ENCODE measurements around the gene SLC18B1.

SLC18B1 gene

DNA sequence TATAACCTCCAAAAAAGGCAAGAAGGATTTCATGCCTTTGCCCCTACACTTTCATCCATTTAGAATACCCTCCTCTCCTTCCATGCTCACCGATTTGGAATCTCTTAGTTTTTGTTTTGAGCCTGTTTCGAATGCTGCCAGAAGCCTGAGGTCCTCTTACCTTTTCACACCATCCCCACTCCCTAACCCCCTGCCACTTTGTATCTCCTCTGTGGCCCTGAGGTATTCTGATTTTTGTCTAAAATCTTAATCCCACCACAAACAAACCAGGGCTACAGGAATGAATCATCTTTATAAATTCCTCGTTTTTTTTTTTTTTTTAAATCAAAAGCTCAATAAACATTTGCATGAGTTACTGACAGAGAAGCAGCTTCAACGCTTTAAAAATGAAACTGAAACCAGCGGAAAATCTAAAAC lies 14.3 kb upstream of the SLC18B1 start:
- H3K4me2 ChIP-seq (ENCODE audit: insufficient read depth, low read length), result peak overlapping the region; percentile 67
- no peaks in the 10 kb centered on the region for H3K9me3 ChIP-seq (ENCODE audit: insufficient read depth, low read length, severe bottlenecking)
- H3K79me2 ChIP-seq (ENCODE audit: insufficient read depth, low read length), result peaks cover 26% of the 10 kb centered on the region
- H3K27me3 ChIP-seq (ENCODE audit: insufficient read depth, low read length, poor library complexity), result peaks cover 8% of the 10 kb centered on the region
- peaks cover 28% of the 10 kb centered on the region for H3K4me1 ChIP-seq (ENCODE audit: insufficient read depth, low read length)
- H4K20me1 ChIP-seq (ENCODE audit: insufficient read depth, low read length), result peaks cover 29% of the 10 kb centered on the region
- ATAC-seq (ENCODE audit: insufficient read depth, low read depth) (peak; percentile 25; the same call in 2 of the 3 replicates), DNase-seq (no peak)
- peaks cover 32% of the 10 kb centered on the region for H3K36me3 ChIP-seq (ENCODE audit: insufficient read depth, low read length)
- H2AFZ ChIP-seq (ENCODE audit: low read depth, low read length), result peak overlapping the region; percentile 97
- peak overlapping the region; percentile 99 for H3K27ac ChIP-seq (ENCODE audit: low read length)
- H3K9ac ChIP-seq (ENCODE audit: low read depth, low read length), result peak overlapping the region; percentile 68
- peak overlapping the region; percentile 49 to 87 for H3K4me3 ChIP-seq (ENCODE audit: low read depth in 1 of 2, low read length in 2 of 2)
- no peak for TF ChIP-seq EZH2 (IDR thresholded peaks at IDR 0.05; ENCODE audit: borderline replicate concordance, low read depth, low read length, severe bottlenecking)
- TF ChIP-seq, protein P1, sequence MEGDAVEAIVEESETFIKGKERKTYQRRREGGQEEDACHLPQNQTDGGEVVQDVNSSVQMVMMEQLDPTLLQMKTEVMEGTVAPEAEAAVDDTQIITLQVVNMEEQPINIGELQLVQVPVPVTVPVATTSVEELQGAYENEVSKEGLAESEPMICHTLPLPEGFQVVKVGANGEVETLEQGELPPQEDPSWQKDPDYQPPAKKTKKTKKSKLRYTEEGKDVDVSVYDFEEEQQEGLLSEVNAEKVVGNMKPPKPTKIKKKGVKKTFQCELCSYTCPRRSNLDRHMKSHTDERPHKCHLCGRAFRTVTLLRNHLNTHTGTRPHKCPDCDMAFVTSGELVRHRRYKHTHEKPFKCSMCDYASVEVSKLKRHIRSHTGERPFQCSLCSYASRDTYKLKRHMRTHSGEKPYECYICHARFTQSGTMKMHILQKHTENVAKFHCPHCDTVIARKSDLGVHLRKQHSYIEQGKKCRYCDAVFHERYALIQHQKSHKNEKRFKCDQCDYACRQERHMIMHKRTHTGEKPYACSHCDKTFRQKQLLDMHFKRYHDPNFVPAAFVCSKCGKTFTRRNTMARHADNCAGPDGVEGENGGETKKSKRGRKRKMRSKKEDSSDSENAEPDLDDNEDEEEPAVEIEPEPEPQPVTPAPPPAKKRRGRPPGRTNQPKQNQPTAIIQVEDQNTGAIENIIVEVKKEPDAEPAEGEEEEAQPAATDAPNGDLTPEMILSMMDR (IDR thresholded peaks at IDR 0.05; ENCODE audit: borderline replicate concordance, extremely low read depth, low read length, poor library complexity, severe bottlenecking), result no peak

DNA sequence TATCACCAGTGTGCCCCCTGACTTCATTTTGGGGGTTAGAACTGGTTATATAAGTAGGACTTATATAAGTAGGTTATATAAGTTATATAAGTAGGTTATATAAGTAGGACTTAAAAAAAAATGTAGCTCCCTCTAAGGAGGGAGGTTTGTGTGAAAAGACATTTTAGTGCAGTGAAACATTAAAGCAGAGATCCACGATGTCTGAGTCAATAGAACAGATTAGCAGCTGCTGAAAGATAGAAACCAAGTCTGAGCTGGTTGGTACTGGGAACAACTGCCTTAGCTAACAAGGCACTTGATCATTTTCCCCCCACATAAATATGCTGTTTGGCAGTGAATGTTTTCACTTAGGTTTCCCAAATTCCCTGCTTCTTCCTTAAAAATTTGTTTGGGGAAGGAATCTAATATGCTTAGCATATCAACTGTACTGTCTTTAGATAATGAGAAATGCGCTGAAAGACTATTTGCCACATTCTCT lies 13.9 kb upstream of the SLC18B1 start:
- DNase-seq, result no peak
- peak overlapping the region; percentile 99 for H3K27ac ChIP-seq (ENCODE audit: low read length)

DNA sequence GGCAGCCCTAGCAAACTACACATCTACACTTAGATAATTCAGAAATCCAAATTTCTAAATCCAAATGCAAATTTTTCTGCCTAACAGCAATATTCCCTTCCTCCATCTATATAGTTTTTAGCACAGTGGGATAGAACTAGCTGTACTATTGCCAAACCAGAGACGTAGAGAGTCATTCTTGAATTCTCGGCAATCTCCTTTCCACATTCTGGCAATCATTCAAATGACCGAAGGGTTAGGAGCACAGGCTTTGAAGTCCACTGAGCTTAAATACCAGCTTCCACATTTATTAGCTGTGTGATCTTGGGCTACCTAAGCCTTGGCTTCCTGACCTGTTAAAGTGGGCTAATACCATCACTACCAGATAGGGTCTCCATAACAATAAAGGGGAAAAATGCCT lies 12.8 kb upstream of the SLC18B1 start:
- H3K9ac ChIP-seq (ENCODE audit: low read depth, low read length), result no peak overlapping the region
- DNase-seq (no peak), ATAC-seq (ENCODE audit: insufficient read depth, low read depth) (no peak)
- H3K4me3 ChIP-seq (ENCODE audit: low read depth in 1 of 2, low read length in 2 of 2), result no peak overlapping the region
- peaks cover 17% of the 10 kb centered on the region for H3K36me3 ChIP-seq (ENCODE audit: insufficient read depth, low read length)
- no peak overlapping the region for H3K27ac ChIP-seq (ENCODE audit: low read length)
- H2AFZ ChIP-seq (ENCODE audit: low read depth, low read length), result no peak overlapping the region
- peaks cover 19% of the 10 kb centered on the region for H4K20me1 ChIP-seq (ENCODE audit: insufficient read depth, low read length)
- TF ChIP-seq, protein P1 (IDR thresholded peaks at IDR 0.05; ENCODE audit: borderline replicate concordance, extremely low read depth, low read length, poor library complexity, severe bottlenecking), result no peak
- TF ChIP-seq EZH2 (IDR thresholded peaks at IDR 0.05; ENCODE audit: borderline replicate concordance, low read depth, low read length, severe bottlenecking), result no peak
- H3K27me3 ChIP-seq (ENCODE audit: insufficient read depth, low read length, poor library complexity), result peaks cover 8% of the 10 kb centered on the region
- no peak overlapping the region for H3K4me2 ChIP-seq (ENCODE audit: insufficient read depth, low read length)
- H3K79me2 ChIP-seq (ENCODE audit: insufficient read depth, low read length), result peaks cover 22% of the 10 kb centered on the region
- H3K4me1 ChIP-seq (ENCODE audit: insufficient read depth, low read length), result peaks cover 19% of the 10 kb centered on the region
- no peaks in the 10 kb centered on the region for H3K9me3 ChIP-seq (ENCODE audit: insufficient read depth, low read length, severe bottlenecking)

More for the DNA sequence above, 13.9 kb upstream of the SLC18B1 start:
- Histone ChIP-seq H4K20me1 (ENCODE audit: insufficient read depth, low read length) (peaks cover 25% of the 10 kb centered on the region), H2AFZ (ENCODE audit: low read depth, low read length) (peak overlapping the region; percentile 97), H3K4me2 (ENCODE audit: insufficient read depth, low read length) (peak overlapping the region; percentile 67), H3K79me2 (ENCODE audit: insufficient read depth, low read length) (peaks cover 26% of the 10 kb centered on the region), H3K9me3 (ENCODE audit: insufficient read depth, low read length, severe bottlenecking) (no peaks in the 10 kb centered on the region), H3K27me3 (ENCODE audit: insufficient read depth, low read length, poor library complexity) (peaks cover 8% of the 10 kb centered on the region), H3K36me3 (ENCODE audit: insufficient read depth, low read length) (peaks cover 27% of the 10 kb centered on the region), H3K4me1 (ENCODE audit: insufficient read depth, low read length) (peaks cover 28% of the 10 kb centered on the region), H3K4me3 (ENCODE audit: low read depth in 1 of 2, low read length in 2 of 2) (peak overlapping the region in 1 of 2 experiments; percentile 87; a peak in 3 of 4 replicates), H3K9ac (ENCODE audit: low read depth, low read length) (peak overlapping the region; percentile 68)
- no peak for ATAC-seq (ENCODE audit: insufficient read depth, low read depth)
- no peak for TF ChIP-seq EZH2 (IDR thresholded peaks at IDR 0.05; ENCODE audit: borderline replicate concordance, low read depth, low read length, severe bottlenecking)
- TF ChIP-seq, protein P1 (IDR thresholded peaks at IDR 0.05; ENCODE audit: borderline replicate concordance, extremely low read depth, low read length, poor library complexity, severe bottlenecking), result no peak

Data from DND-41 (cell line).